Upper lobe of left lung (tissue), 6 donors: ENCODE results near the gene TNFRSF6B. TPM values are rescaled to one million over a fixed set of nuclear protein-coding genes. Genes with fewer than 3 reads are reported as not detected.
A peak's percentile ranks its signal among the peaks of the same experiment; 100 is the strongest.

Experiments
- ATAC-seq, 2 donors: fragments of 200-7000 bp; cut with Tn5 transposase; one replicate each; pipeline ENCODE4 v1.9.1; 2022; ENCODE audit warnings: mild to moderate bottlenecking in 2 of 2, moderate library complexity in 2 of 2; ENCODE audit not compliant: low FRiP score in 2 of 2
- DNase-seq, 2 donors: peaks; one replicate each; pipeline ENCODE4 v3.0.0-alpha.2; 2019 to 2020
- H3K27ac ChIP-seq, 4 donors: fragments of 200-600 bp; sonication (generic); one replicate each; pipeline ENCODE4 v1.5.1; 2016 to 2019
- H3K27me3 ChIP-seq, 4 donors: fragments of 200-600 bp; sonication (generic); one replicate each; pipeline ENCODE4 v1.5.1; 2017 to 2019
- H3K36me3 ChIP-seq, 4 donors: fragments of 200-600 bp; sonication (generic); one replicate each; pipeline ENCODE4 v1.5.1; 2016 to 2019
- H3K4me1 ChIP-seq, 4 donors: fragments of 200-600 bp; sonication (generic); one replicate each; pipeline ENCODE4 v1.5.1; 2018 to 2019
- H3K4me3 ChIP-seq, 4 donors: fragments of 200-600 bp; sonication (generic); one replicate each; pipeline ENCODE4 v1.5.1; 2017 to 2019; ENCODE audit warnings: mild to moderate bottlenecking in 2 of 4, moderate library complexity in 1 of 4
- H3K9me3 ChIP-seq, 4 donors: fragments of 200-600 bp; sonication (generic); one replicate each; pipeline ENCODE4 v1.5.1; 2018 to 2019
- CTCF ChIP-seq, 6 experiments: fragments of 450-650 bp in 4 of 6; fragments of 200-600 bp in 2 of 6; sonication (generic) in 2 of 6; IDR thresholded peaks; one replicate each; pipeline ENCODE4 v1.5.1; 2016 to 2019; ENCODE audit warnings: antibody characterized with exemption in 6 of 6
- EP300 ChIP-seq, 4 donors: sonication (generic); formaldehyde crosslinking; IDR thresholded peaks; one replicate each; pipeline ENCODE4 v1.5.1; 2017; ENCODE audit warnings: antibody characterized with exemption in 4 of 4, control low read depth in 2 of 4
- POLR2A ChIP-seq, 4 donors: fragments of 450-650 bp; IDR thresholded peaks; one replicate each; pipeline ENCODE4 v1.5.1; 2016 to 2017; ENCODE audit warnings: antibody characterized with exemption in 4 of 4, mild to moderate bottlenecking in 2 of 4
- POLR2AphosphoS5 ChIP-seq, 2 donors: sonication (generic); formaldehyde crosslinking; IDR thresholded peaks; one replicate each; pipeline ENCODE4 v1.5.1; 2017; ENCODE audit warnings: antibody characterized with exemption in 2 of 2
- WGBS, 2 donors: methylation state at CpG; one replicate each; pipeline ENCODE4 v1.1.5; 2017 to 2018; 5-methylcytosine and 5-hydroxymethylcytosine counted together
- total RNA-seq, 6 donors: library from RNA; depleted of rRNA in 4 of 6; stranded (reverse); fragments of >200 nt in 4 of 6; gene quantifications; one replicate each; pipeline versions ENCODE4 v1.1.0 to v1.2.1, GENCODE V29; 2016 to 2021
- donor health status: DM: no; HTN: no; CAD: no; lungs with moderate emphysema.
- donor health status: DM: no; HTN: yes; CAD: no; lungs with severe emphysema.

The TNFRSF6B gene
- total RNA-seq, 6 donors from 2014 or later = 13.8 to 34.8 (median 16.9) TPM

GRCh38 chr20:63740070-63740626, 43.7 kb downstream of the TNFRSF6B start:
- TF ChIP-seq EP300 (IDR thresholded peaks at IDR 0.05) (no peak), POLR2AphosphoS5 (IDR thresholded peaks at IDR 0.05) (no peak), POLR2A (IDR thresholded peaks at IDR 0.05) (no peak), CTCF (IDR thresholded peaks at IDR 0.05) (no peak)
- H3K4me3 ChIP-seq = peak overlapping the region; percentile 66 to 87 (median 83)
- no peaks in the 10 kb centered on the region for H3K9me3 ChIP-seq
- H3K4me1 ChIP-seq = peaks cover 38 to 57% (median 42%) of the 10 kb centered on the region in 4 donors
- DNase-seq (peak; percentile 44 to 94), ATAC-seq (peak in 1 of 2 donors; percentile 44)
- H3K27ac ChIP-seq = peak overlapping the region; percentile 84 to 90 (median 84)
- H3K36me3 ChIP-seq = peaks cover 7 to 47% (median 35%) of the 10 kb centered on the region in 4 donors
- WGBS, 2 donors = 0% methylated on average over 8 of the region's 80 CpGs; no CpG with 5 or more reads in 1 of the 2 donors
- no peaks in the 10 kb centered on the region for H3K27me3 ChIP-seq

- 2 to 15% methylated on average over 10 to 22 of the region's 29 CpGs for WGBS, 2 donors
Observed at GRCh38 chr20:63740627-63741353, 44.3 kb downstream of the TNFRSF6B start.

GRCh38 chr20:63741354-63741675, 44.9 kb downstream of the TNFRSF6B start:
- TF ChIP-seq CTCF (IDR thresholded peaks at IDR 0.05) (no peak), POLR2A (IDR thresholded peaks at IDR 0.05) (no peak), EP300 (IDR thresholded peaks at IDR 0.05) (no peak), POLR2AphosphoS5 (IDR thresholded peaks at IDR 0.05) (no peak)
- peaks cover 38 to 49% (median 42%) of the 10 kb centered on the region in 4 donors for H3K4me1 ChIP-seq
- no peak for ATAC-seq
- no peak for DNase-seq
- H3K4me3 ChIP-seq = peak overlapping the region in 3 of 4 donors; percentile 66 to 87 (median 85)
- H3K27ac ChIP-seq = peak overlapping the region; percentile 84 to 90 (median 84)
- no peaks in the 10 kb centered on the region for H3K27me3 ChIP-seq
- no peaks in the 10 kb centered on the region for H3K9me3 ChIP-seq
- WGBS, 2 donors = 32% methylated on average over 6 of the region's 6 CpGs; no CpG with 5 or more reads in 1 of the 2 donors
- H3K36me3 ChIP-seq = peaks cover 7 to 47% (median 28%) of the 10 kb centered on the region in 4 donors

More at GRCh38 chr20:63740627-63741353, 44.3 kb downstream of the TNFRSF6B start:
- Histone ChIP-seq H3K27ac (peak overlapping the region; percentile 84 to 90 (median 84)), H3K4me1 (peaks cover 38 to 53% (median 42%) of the 10 kb centered on the region in 4 donors), H3K9me3 (no peaks in the 10 kb centered on the region), H3K36me3 (peaks cover 7 to 47% (median 30%) of the 10 kb centered on the region in 4 donors), H3K4me3 (peak overlapping the region; percentile 66 to 87 (median 83)), H3K27me3 (no peaks in the 10 kb centered on the region)
- DNase-seq (peak; percentile 94 to 98), ATAC-seq (peak; percentile 82 to 88)
- TF ChIP-seq CTCF (IDR thresholded peaks at IDR 0.05) (peak in 4 of 6 experiments; percentile 25 to 50 (median 32)), POLR2A (IDR thresholded peaks at IDR 0.05) (peak in 2 of 4 donors; percentile 45 to 59), POLR2AphosphoS5 (IDR thresholded peaks at IDR 0.05) (peak; percentile 41 to 72), EP300 (IDR thresholded peaks at IDR 0.05) (no peak)

- H3K27me3 ChIP-seq = no peaks in the 10 kb centered on the region
- no peaks in the 10 kb centered on the region for H3K9me3 ChIP-seq
- peak overlapping the region in 2 of 4 donors; percentile 66 to 87 for H3K4me3 ChIP-seq
- peak in 1 of 2 donors; percentile 83 for DNase-seq
- TF ChIP-seq EP300 (IDR thresholded peaks at IDR 0.05) = no peak
- TF ChIP-seq POLR2AphosphoS5 (IDR thresholded peaks at IDR 0.05) = no peak
- TF ChIP-seq CTCF (IDR thresholded peaks at IDR 0.05) = no peak
- no peak for TF ChIP-seq POLR2A (IDR thresholded peaks at IDR 0.05)
- peaks cover 38 to 44% (median 42%) of the 10 kb centered on the region in 4 donors for H3K4me1 ChIP-seq
- peak overlapping the region; percentile 84 to 90 (median 84) for H3K27ac ChIP-seq
- peaks cover 7 to 51% (median 31%) of the 10 kb centered on the region in 4 donors for H3K36me3 ChIP-seq
- WGBS, 2 donors = 87 to 95% methylated on average over 7 to 29 of the region's 30 CpGs
- ATAC-seq = no peak
Observed at GRCh38 chr20:63741676-63742380, 45.4 kb downstream of the TNFRSF6B start.
